Thoracic aorta (tissue), 2 donors: ENCODE data around the gene COL16A1. TPM values are rescaled to one million over a fixed set of nuclear protein-coding genes. Genes with fewer than 3 reads are reported as not detected.

Experiments
- ATAC-seq: fragments of 150-250 bp; one replicate; pipeline ENCODE4 v1.8.0; 2017; ENCODE audit warnings: low read depth; ENCODE audit not compliant: insufficient number of reproducible peaks, low FRiP score
- DNase-seq: peaks from one replicate; pipeline ENCODE4 v3.0.0-alpha.2; 2020; ENCODE audit warnings: low spot score
- H3K27ac ChIP-seq, 2 donors: fragments of 200-600 bp; sonication (generic); 1 replicate in 1 of 2; 2 replicates in 1 of 2; pipeline ENCODE4 v1.5.1; 2016; ENCODE audit warnings: mild to moderate bottlenecking in 2 of 2, moderate library complexity in 2 of 2
- H3K27me3 ChIP-seq: fragments of 200-600 bp; sonication (generic); replicated peaks from 2 replicates; pipeline ENCODE4 v1.6.0; 2016; ENCODE audit warnings: mild to moderate bottlenecking; ENCODE audit not compliant: insufficient read depth
- H3K36me3 ChIP-seq: fragments of 200-600 bp; sonication (generic); one replicate; pipeline ENCODE4 v1.5.1; 2016
- H3K4me1 ChIP-seq, 2 donors: fragments of 200-600 bp; sonication (generic); 1 replicate in 1 of 2; 2 replicates in 1 of 2; pipeline versions ENCODE4 v1.5.1 to v1.6.0; 2016; ENCODE audit warnings: low read depth in 2 of 2, mild to moderate bottlenecking in 1 of 2; ENCODE audit not compliant: control insufficient read depth in 1 of 2
- H3K4me3 ChIP-seq: fragments of 200-600 bp; sonication (generic); 2 replicates; pipeline ENCODE4 v1.5.1; 2016; ENCODE audit warnings: mild to moderate bottlenecking
- H3K9me3 ChIP-seq: fragments of 200-600 bp; sonication (generic); 2 replicates; pipeline ENCODE4 v1.5.1; 2016
- CTCF ChIP-seq: fragments of 200-600 bp; sonication (generic); IDR thresholded peaks from one replicate; pipeline ENCODE4 v1.5.1; 2019; ENCODE audit warnings: antibody characterized with exemption
- total RNA-seq, 2 donors: library from RNA; depleted of rRNA; stranded (reverse); fragments of >200 nt; gene quantifications; one replicate each; pipeline versions ENCODE4 v1.1.0 to v1.2.3, GENCODE V29; 2016

The COL16A1 gene
- total RNA-seq, 2 donors from 2014 or later, result 183 to 323 TPM

GRCh38 chr1:31725777-31726535, 22.1 kb upstream of the COL16A1 start:
- Histone ChIP-seq H3K9me3 (no peaks in the 10 kb centered on the region), H3K27ac (no peak overlapping the region)
- DNase-seq, result no peak

DNA sequence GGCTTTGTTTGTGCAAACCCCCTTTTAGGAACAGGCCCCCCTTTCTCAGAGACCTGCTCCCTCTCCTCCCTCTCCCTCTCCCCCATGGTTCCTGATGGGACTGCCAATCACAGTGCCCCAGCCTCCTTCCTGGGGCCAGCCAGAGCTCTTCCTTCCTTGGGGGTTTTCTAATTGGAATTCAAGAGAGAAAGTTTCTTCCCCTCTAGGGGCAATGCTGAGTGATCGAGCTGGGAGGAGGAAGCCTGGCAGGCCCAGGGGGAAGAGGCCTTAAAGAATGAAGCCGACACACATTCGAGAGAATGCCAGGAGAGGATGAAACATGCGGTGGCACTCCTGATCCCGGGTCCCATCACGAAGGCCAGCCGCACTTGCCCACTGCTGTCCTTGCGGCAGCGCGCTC, 21.3 kb upstream of the COL16A1 start:
- no peak for DNase-seq
- ATAC-seq, result no peak
- Histone ChIP-seq H3K9me3 (no peaks in the 10 kb centered on the region), H3K4me3 (no peak overlapping the region), H3K4me1 (no peaks in the 10 kb centered on the region), H3K27ac (no peak overlapping the region), H3K27me3 (no peaks in the 10 kb centered on the region), H3K36me3 (no peaks in the 10 kb centered on the region)
- TF ChIP-seq CTCF, result no peak

More at GRCh38 chr1:31725777-31726535, 22.1 kb upstream of the COL16A1 start:
- no peak for ATAC-seq
- Histone ChIP-seq H3K4me1 (no peaks in the 10 kb centered on the region), H3K36me3 (no peaks in the 10 kb centered on the region), H3K4me3 (no peak overlapping the region), H3K27me3 (no peaks in the 10 kb centered on the region)
- no peak for TF ChIP-seq CTCF

- ATAC-seq, result no peak
- no peak overlapping the region for H3K27ac ChIP-seq
- H3K4me1 ChIP-seq, result no peaks in the 10 kb centered on the region
- H3K27me3 ChIP-seq, result no peaks in the 10 kb centered on the region
- no peak for TF ChIP-seq CTCF
- DNase-seq, result no peak
- H3K4me3 ChIP-seq, result no peak overlapping the region
- no peaks in the 10 kb centered on the region for H3K36me3 ChIP-seq
- no peaks in the 10 kb centered on the region for H3K9me3 ChIP-seq
Observed at GRCh38 chr1:31723828-31724359, 20.1 kb upstream of the COL16A1 start.

- no peak for DNase-seq
- H3K4me3 ChIP-seq, result no peak overlapping the region
- TF ChIP-seq CTCF, result no peak
- no peaks in the 10 kb centered on the region for H3K27me3 ChIP-seq
- ATAC-seq, result no peak
- H3K36me3 ChIP-seq, result no peaks in the 10 kb centered on the region
- H3K4me1 ChIP-seq, result peaks cover 9 to 28% of the 10 kb centered on the region in 2 donors
- H3K9me3 ChIP-seq, result no peaks in the 10 kb centered on the region
- no peak overlapping the region for H3K27ac ChIP-seq
Observed at GRCh38 chr1:31718327-31718897, 14.6 kb upstream of the COL16A1 start.

DNA sequence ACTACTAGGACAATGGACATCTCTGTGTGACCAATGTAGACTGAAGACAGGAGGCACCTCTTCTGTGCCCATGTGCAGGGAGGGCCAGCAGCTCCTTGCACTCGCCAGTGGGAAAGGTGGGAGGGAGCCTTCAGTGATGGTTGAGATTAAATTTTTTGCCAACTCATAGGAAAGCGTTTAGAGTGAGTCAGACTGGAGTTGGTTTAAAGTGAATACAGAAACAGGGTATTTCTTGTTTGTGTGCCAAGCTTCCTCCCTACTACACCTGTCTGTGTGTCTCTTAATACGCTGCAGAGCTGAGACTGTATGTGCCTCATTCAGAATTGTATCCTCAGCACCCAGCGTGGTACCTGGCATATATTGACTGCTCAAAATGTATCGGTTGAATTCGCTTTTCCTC, 13.5 kb upstream of the COL16A1 start:
- H3K4me1 ChIP-seq, result peaks cover 13 to 39% of the 10 kb centered on the region in 2 donors
- no peak overlapping the region for H3K4me3 ChIP-seq
- no peaks in the 10 kb centered on the region for H3K27me3 ChIP-seq
- TF ChIP-seq CTCF, result no peak
- H3K36me3 ChIP-seq, result no peaks in the 10 kb centered on the region
- ATAC-seq (no peak), DNase-seq (no peak)
- H3K27ac ChIP-seq, result no peak overlapping the region
- H3K9me3 ChIP-seq, result no peaks in the 10 kb centered on the region
